ENCODE results near the gene SMIM15. TPM values are rescaled to one million over a fixed set of nuclear protein-coding genes. Genes with fewer than 3 reads are reported as not detected.
"Not testable (repeated sequence)": the region's sequence is repeated elsewhere in the genome, so short reads cannot be mapped to it uniquely, and the experiment has no call there.

The SMIM15 gene
- total RNA-seq, 3 donors from 2014 or later (not counting 1 experiment from before 2014, with no cell fraction given) = 19.5 to 24.1 (median 23.8) TPM

- no peak for ATAC-seq
- no peak for TF ChIP-seq CTCF (IDR thresholded peaks at IDR 0.05)
- Mint-ChIP-seq H3K27me3 (ENCODE audit: low read depth in 2 of 2) (peaks cover 21 to 33% of the 10 kb centered on the region in 2 donors), H3K27ac (no peak overlapping the region), H3K9me3 (peaks cover 3 to 11% of the 10 kb centered on the region in 2 donors), H3K36me3 (peaks cover 7% of the 10 kb centered on the region), H3K4me1 (no peaks in the 10 kb centered on the region), H3K4me3 (no peak overlapping the region)
- Histone ChIP-seq H3K27me3 (ENCODE audit: control insufficient read depth, insufficient read depth, low read length) (no peaks in the 10 kb centered on the region), H3K9me3 (ENCODE audit: control insufficient read depth, insufficient read depth, low read length) (no peaks in the 10 kb centered on the region), H3K4me3 (ENCODE audit: low read length) (no peak overlapping the region), H3K27ac (ENCODE audit: low read length) (no peak overlapping the region), H3K4me1 (ENCODE audit: control insufficient read depth, insufficient read depth, low read length) (no peaks in the 10 kb centered on the region), H3K36me3 (ENCODE audit: control insufficient read depth, insufficient read depth, low read length) (no peaks in the 10 kb centered on the region)
- intact Hi-C loops (cut with micrococcal nuclease) = no loop called here
- WGBS (ENCODE audit: insufficient coverage) = 60% methylated on average over 1 of the region's 2 CpGs
- DNase-seq = no peak
Observed at GRCh38 chr5:61202213-61202612, 39.9 kb upstream of the SMIM15 start.

- no peak for ATAC-seq
- no peaks in the 10 kb centered on the region for H3K4me1 Mint-ChIP-seq
- H3K36me3 ChIP-seq (ENCODE audit: control insufficient read depth, insufficient read depth, low read length) = no peaks in the 10 kb centered on the region
- no peak overlapping the region for H3K27ac Mint-ChIP-seq
- TF ChIP-seq CTCF (IDR thresholded peaks at IDR 0.05) = no peak
- no peaks in the 10 kb centered on the region for H3K4me1 ChIP-seq (ENCODE audit: control insufficient read depth, insufficient read depth, low read length)
- H3K27me3 ChIP-seq (ENCODE audit: control insufficient read depth, insufficient read depth, low read length) = no peaks in the 10 kb centered on the region
- H3K4me3 Mint-ChIP-seq = no peak overlapping the region
- intact Hi-C loops (cut with micrococcal nuclease) = no loop called here
- no peaks in the 10 kb centered on the region for H3K9me3 ChIP-seq (ENCODE audit: control insufficient read depth, insufficient read depth, low read length)
- no peak overlapping the region for H3K27ac ChIP-seq (ENCODE audit: low read length)
- H3K4me3 ChIP-seq (ENCODE audit: low read length) = no peak overlapping the region
- WGBS (ENCODE audit: insufficient coverage) = 87% methylated on average over 8 of the region's 8 CpGs
- DNase-seq = no peak
- peaks cover 3 to 11% of the 10 kb centered on the region in 2 donors for H3K9me3 Mint-ChIP-seq
- H3K27me3 Mint-ChIP-seq (ENCODE audit: low read depth in 2 of 2) = peaks cover 18 to 33% of the 10 kb centered on the region in 2 donors
- H3K36me3 Mint-ChIP-seq = peaks cover 7% of the 10 kb centered on the region
Observed at GRCh38 chr5:61200582-61201155, 38.4 kb upstream of the SMIM15 start.

- TF ChIP-seq CTCF (IDR thresholded peaks at IDR 0.05) = no peak
- intact Hi-C loops (cut with micrococcal nuclease) = no loop called here
- no peaks in the 10 kb centered on the region for H3K4me1 ChIP-seq (ENCODE audit: control insufficient read depth, insufficient read depth, low read length)
- no peaks in the 10 kb centered on the region for H3K36me3 ChIP-seq (ENCODE audit: control insufficient read depth, insufficient read depth, low read length)
- DNase-seq = no peak
- Mint-ChIP-seq H3K36me3 (peaks cover 7% of the 10 kb centered on the region), H3K9me3 (peaks cover 3 to 9% of the 10 kb centered on the region in 2 donors), H3K4me3 (no peak overlapping the region), H3K27ac (no peak overlapping the region), H3K27me3 (ENCODE audit: low read depth in 2 of 2) (peaks cover 22 to 35% of the 10 kb centered on the region in 2 donors), H3K4me1 (no peaks in the 10 kb centered on the region)
- H3K4me3 ChIP-seq (ENCODE audit: low read length) = no peak overlapping the region
- 90% methylated on average over 2 of the region's 2 CpGs for WGBS (ENCODE audit: insufficient coverage)
- H3K9me3 ChIP-seq (ENCODE audit: control insufficient read depth, insufficient read depth, low read length) = no peaks in the 10 kb centered on the region
- no peak for ATAC-seq
- no peak overlapping the region for H3K27ac ChIP-seq (ENCODE audit: low read length)
- no peaks in the 10 kb centered on the region for H3K27me3 ChIP-seq (ENCODE audit: control insufficient read depth, insufficient read depth, low read length)
Observed at GRCh38 chr5:61198606-61199005, 36.3 kb upstream of the SMIM15 start.

GRCh38 chr5:61187826-61188225 is 25.6 kb upstream of the SMIM15 start:
- H3K27me3 Mint-ChIP-seq (ENCODE audit: low read depth in 2 of 2) = peaks cover 5 to 26% of the 10 kb centered on the region in 2 donors

GRCh38 chr5:61187352-61187751 is 25.1 kb upstream of the SMIM15 start:
- H3K36me3 ChIP-seq (ENCODE audit: control insufficient read depth, insufficient read depth, low read length); DNase-seq; H3K27ac ChIP-seq (ENCODE audit: low read length); H3K4me3 Mint-ChIP-seq; H3K36me3 Mint-ChIP-seq; H3K4me3 ChIP-seq (ENCODE audit: low read length); H3K9me3 ChIP-seq (ENCODE audit: control insufficient read depth, insufficient read depth, low read length); H3K4me1 ChIP-seq (ENCODE audit: control insufficient read depth, insufficient read depth, low read length); H3K27ac Mint-ChIP-seq; intact Hi-C loops (cut with micrococcal nuclease); ATAC-seq; H3K4me1 Mint-ChIP-seq; H3K27me3 ChIP-seq (ENCODE audit: control insufficient read depth, insufficient read depth, low read length); H3K9me3 Mint-ChIP-seq: not testable (repeated sequence)
- peaks cover 5 to 26% of the 10 kb centered on the region in 2 donors for H3K27me3 Mint-ChIP-seq (ENCODE audit: low read depth in 2 of 2)

More at GRCh38 chr5:61187826-61188225, 25.6 kb upstream of the SMIM15 start:
- H3K4me1 ChIP-seq (ENCODE audit: control insufficient read depth, insufficient read depth, low read length); H3K9me3 Mint-ChIP-seq; H3K27ac Mint-ChIP-seq; H3K27me3 ChIP-seq (ENCODE audit: control insufficient read depth, insufficient read depth, low read length); H3K36me3 ChIP-seq (ENCODE audit: control insufficient read depth, insufficient read depth, low read length); ATAC-seq; DNase-seq; H3K27ac ChIP-seq (ENCODE audit: low read length); intact Hi-C loops (cut with micrococcal nuclease); H3K4me3 Mint-ChIP-seq; H3K4me1 Mint-ChIP-seq; H3K4me3 ChIP-seq (ENCODE audit: low read length); H3K36me3 Mint-ChIP-seq; H3K9me3 ChIP-seq (ENCODE audit: control insufficient read depth, insufficient read depth, low read length): not testable (repeated sequence)
- 80% methylated on average over 2 of the region's 2 CpGs for WGBS (ENCODE audit: insufficient coverage)

Data from natural killer cell (primary cell).